Glutamatergic neuron (in vitro differentiated cells): Measurements from ENCODE around the gene ATF5. TPM values are rescaled to one million over a fixed set of nuclear protein-coding genes. Genes with fewer than 3 reads are reported as not detected.

Experiments
- DNase-seq: peaks from one replicate; pipeline ENCODE4 v3.0.0; 2022
- H3K27ac Mint-ChIP-seq: one replicate; pipeline ENCODE4 v1.8.0; 2020; ENCODE audit warnings: mild to moderate bottlenecking, mixed read lengths, inconsistent platforms; ENCODE audit not compliant: unreplicated experiment
- H3K27me3 Mint-ChIP-seq: one replicate; pipeline ENCODE4 v1.8.0; 2020; ENCODE audit warnings: mild to moderate bottlenecking, moderate library complexity, mixed read lengths, inconsistent platforms; ENCODE audit not compliant: unreplicated experiment
- H3K36me3 Mint-ChIP-seq: one replicate; pipeline ENCODE4 v1.8.0; 2020; ENCODE audit warnings: mild to moderate bottlenecking, mixed read lengths, inconsistent platforms; ENCODE audit not compliant: unreplicated experiment
- H3K4me1 Mint-ChIP-seq: one replicate; pipeline ENCODE4 v1.8.0; 2020; ENCODE audit warnings: mild to moderate bottlenecking, low read depth, mixed read lengths, inconsistent platforms; ENCODE audit not compliant: unreplicated experiment
- H3K4me3 Mint-ChIP-seq: one replicate; pipeline ENCODE4 v1.8.0; 2020; ENCODE audit warnings: mild to moderate bottlenecking, mixed read lengths, inconsistent platforms; ENCODE audit not compliant: unreplicated experiment
- H3K9me3 Mint-ChIP-seq: one replicate; pipeline ENCODE4 v1.8.0; 2020; ENCODE audit warnings: mild to moderate bottlenecking, moderate library complexity, mixed read lengths, inconsistent platforms; ENCODE audit not compliant: unreplicated experiment
- total RNA-seq: library from RNA; stranded (reverse); fragmentation: NEBNext Ultra II Directional; extraction: Animal tissue kit (Norgen Biotek cat#: 25700); gene quantifications from one replicate; pipeline ENCODE4 v1.2.1, GENCODE V29; 2021; ENCODE audit not compliant: unreplicated experiment
- TF ChIP-seq, protein P1 (sequence below): fragments of 200-600 bp; sonication (generic); IDR thresholded peaks from one replicate; pipeline ENCODE4 v1.5.0; 2021; ENCODE audit not compliant: partially characterized antibody, unreplicated experiment

The ATF5 gene
- total RNA-seq, 1 donor from 2014 or later, result 138 TPM

DNA sequence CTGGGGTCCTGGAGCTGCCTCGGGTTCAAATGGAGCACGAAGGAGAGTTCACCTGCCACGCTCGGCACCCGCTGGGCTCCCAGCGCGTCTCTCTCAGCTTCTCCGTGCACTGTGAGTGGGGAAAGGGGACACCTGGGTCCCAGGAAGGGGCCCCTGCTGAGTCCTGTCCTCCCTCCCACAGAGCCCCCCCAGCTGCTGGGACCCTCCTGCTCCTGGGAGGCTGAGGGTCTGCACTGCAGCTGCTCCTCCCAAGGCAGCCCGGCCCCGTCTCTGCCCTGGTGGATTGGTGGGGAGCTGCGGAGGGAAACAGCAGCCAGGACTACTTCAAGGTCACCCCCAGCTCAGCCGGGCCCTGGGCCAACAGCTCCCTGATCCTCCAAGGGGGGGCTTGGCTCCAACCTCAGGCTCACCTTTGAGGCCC is 43.0 kb downstream of the ATF5 start:
- no peaks in the 10 kb centered on the region for H3K4me1 Mint-ChIP-seq
- TF ChIP-seq, protein P1, sequence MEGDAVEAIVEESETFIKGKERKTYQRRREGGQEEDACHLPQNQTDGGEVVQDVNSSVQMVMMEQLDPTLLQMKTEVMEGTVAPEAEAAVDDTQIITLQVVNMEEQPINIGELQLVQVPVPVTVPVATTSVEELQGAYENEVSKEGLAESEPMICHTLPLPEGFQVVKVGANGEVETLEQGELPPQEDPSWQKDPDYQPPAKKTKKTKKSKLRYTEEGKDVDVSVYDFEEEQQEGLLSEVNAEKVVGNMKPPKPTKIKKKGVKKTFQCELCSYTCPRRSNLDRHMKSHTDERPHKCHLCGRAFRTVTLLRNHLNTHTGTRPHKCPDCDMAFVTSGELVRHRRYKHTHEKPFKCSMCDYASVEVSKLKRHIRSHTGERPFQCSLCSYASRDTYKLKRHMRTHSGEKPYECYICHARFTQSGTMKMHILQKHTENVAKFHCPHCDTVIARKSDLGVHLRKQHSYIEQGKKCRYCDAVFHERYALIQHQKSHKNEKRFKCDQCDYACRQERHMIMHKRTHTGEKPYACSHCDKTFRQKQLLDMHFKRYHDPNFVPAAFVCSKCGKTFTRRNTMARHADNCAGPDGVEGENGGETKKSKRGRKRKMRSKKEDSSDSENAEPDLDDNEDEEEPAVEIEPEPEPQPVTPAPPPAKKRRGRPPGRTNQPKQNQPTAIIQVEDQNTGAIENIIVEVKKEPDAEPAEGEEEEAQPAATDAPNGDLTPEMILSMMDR, result no peak
- no peak for DNase-seq
- no peak overlapping the region for H3K27ac Mint-ChIP-seq
- peaks cover 8% of the 10 kb centered on the region for H3K27me3 Mint-ChIP-seq
- peaks cover 3% of the 10 kb centered on the region for H3K36me3 Mint-ChIP-seq
- H3K4me3 Mint-ChIP-seq, result no peak overlapping the region
- H3K9me3 Mint-ChIP-seq, result peaks cover 6% of the 10 kb centered on the region

DNA sequence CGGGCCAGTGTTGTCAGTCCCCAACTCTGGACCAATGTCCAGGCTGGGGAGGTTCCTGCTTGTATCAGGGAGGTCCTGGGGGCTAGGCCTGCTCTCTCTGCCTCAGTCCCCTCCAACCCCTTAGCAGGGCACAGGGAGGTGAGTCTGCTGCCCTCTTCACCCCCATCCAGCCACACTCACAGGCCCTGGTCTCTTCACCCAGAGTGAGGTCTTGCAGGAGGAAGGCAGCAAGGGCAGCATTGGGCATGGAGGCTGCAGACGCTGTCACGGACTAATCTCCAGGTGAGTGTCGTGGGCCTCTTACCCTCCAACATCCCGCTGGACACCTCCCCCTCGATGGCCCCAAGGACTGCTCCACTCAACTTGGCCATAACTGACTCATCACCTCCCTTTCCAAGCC is 43.8 kb downstream of the ATF5 start:
- H3K36me3 Mint-ChIP-seq, result peaks cover 3% of the 10 kb centered on the region
- no peak for DNase-seq
- H3K27ac Mint-ChIP-seq, result no peak overlapping the region
- peaks cover 8% of the 10 kb centered on the region for H3K27me3 Mint-ChIP-seq
- TF ChIP-seq, protein P1, result no peak
- no peak overlapping the region for H3K4me3 Mint-ChIP-seq
- peaks cover 6% of the 10 kb centered on the region for H3K9me3 Mint-ChIP-seq
- no peaks in the 10 kb centered on the region for H3K4me1 Mint-ChIP-seq

DNA sequence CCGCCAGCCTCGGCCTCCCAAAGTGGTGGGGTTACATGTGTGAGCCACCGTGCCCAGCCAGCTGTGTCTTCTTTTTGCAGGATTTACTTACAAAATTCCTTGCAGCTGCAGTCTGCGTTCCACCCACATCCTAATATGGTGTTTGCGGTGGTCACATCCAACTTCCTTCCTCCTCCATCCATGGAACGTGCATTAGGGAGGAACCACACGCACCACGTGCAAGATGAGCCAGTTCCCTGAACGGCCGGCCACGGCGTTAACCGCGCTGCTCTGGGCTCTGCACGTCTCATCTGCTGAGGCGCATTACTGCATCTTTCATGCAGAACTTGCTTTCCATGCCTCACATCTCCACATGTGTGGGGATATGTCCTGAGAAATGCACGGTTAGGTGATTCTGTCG is 45.0 kb downstream of the ATF5 start:
- Mint-ChIP-seq H3K36me3 (peaks cover 3% of the 10 kb centered on the region), H3K4me1 (no peaks in the 10 kb centered on the region), H3K27me3 (peaks cover 8% of the 10 kb centered on the region), H3K9me3 (peaks cover 6% of the 10 kb centered on the region), H3K4me3 (no peak overlapping the region), H3K27ac (no peak overlapping the region)
- TF ChIP-seq, protein P1, result no peak
- no peak for DNase-seq

DNA sequence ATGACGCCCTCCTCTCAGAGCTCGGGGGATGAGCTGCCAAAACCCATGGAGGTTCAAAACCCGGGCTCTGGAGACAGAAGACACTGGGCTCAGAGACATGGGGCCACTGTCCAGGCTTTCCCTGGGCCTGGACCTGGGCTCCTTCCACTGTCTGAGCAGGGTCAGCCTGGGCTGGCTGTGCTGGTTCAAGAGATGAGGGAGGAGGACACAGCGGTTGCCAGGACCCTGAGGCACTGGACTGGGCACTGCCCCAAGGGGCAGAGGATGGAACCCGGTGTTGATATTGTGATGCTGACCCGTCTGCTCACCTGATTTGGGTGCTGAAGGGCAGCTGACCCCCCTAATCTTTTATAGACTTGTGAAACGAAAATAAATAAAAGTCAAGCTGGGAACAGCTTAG is 46.0 kb downstream of the ATF5 start:
- H3K9me3 Mint-ChIP-seq, result peaks cover 6% of the 10 kb centered on the region
- H3K36me3 Mint-ChIP-seq, result peaks cover 3% of the 10 kb centered on the region

DNA sequence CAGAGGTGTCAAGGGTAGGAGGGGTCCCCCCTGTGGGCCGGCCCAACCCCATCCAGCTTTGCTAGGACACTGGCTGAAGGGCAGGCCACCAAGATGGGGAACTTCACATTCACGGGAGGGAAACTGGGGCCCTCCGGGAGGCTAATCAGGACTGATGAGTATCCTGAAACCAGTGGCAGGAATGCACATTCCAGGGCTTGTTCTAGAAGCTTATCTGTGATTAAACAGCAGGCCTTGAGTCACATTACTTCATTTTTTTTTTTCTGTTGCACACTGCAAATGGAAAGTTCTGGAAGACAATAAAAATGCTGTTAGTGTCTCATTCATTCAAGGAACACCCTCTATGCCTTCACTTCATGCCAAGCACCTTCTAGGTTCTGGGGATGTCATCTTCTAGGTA is 47.5 kb downstream of the ATF5 start:
- Mint-ChIP-seq H3K4me3 (no peak overlapping the region), H3K9me3 (peaks cover 6% of the 10 kb centered on the region), H3K27ac (no peak overlapping the region), H3K27me3 (peaks cover 8% of the 10 kb centered on the region), H3K36me3 (peaks cover 3% of the 10 kb centered on the region), H3K4me1 (no peaks in the 10 kb centered on the region)
- TF ChIP-seq, protein P1, result no peak
- DNase-seq, result no peak

More for the DNA sequence above, 46.0 kb downstream of the ATF5 start:
- H3K4me1 Mint-ChIP-seq, result no peaks in the 10 kb centered on the region
- no peak for DNase-seq
- no peak overlapping the region for H3K27ac Mint-ChIP-seq
- no peak overlapping the region for H3K4me3 Mint-ChIP-seq
- peaks cover 8% of the 10 kb centered on the region for H3K27me3 Mint-ChIP-seq
- TF ChIP-seq, protein P1, result no peak
